K562 (cell line): ENCODE measurements around the gene DLK1. TPM values are rescaled to one million over a fixed set of nuclear protein-coding genes. Genes with fewer than 3 reads are reported as not detected.
A peak's percentile ranks its signal among the peaks of the same experiment; 100 is the strongest.

Source experiments
- BHLHE40 ChIP-seq: IDR thresholded peaks from 2 replicates; pipeline ENCODE4 v1.6.1; 2011; ENCODE audit warnings: low read length, improper control_type of control experiment
- CBFA2T3 ChIP-seq: fragments of 450-650 bp; IDR thresholded peaks from 2 replicates; pipeline ENCODE4 v1.6.1; 2017
- MBD1 ChIP-seq: fragments of 250-450 bp; sonication (Bioruptor Pico); IDR thresholded peaks from 2 replicates; pipeline ENCODE4 v1.8.0; 2022; ENCODE audit warnings: inconsistent platforms
- MGA ChIP-seq: fragments of 450-650 bp; IDR thresholded peaks from 2 replicates; pipeline ENCODE4 v1.6.1; 2016; ENCODE audit warnings: mild to moderate bottlenecking, moderate library complexity
- NFATC3 ChIP-seq: fragments of 450-650 bp; IDR thresholded peaks from 2 replicates; pipeline ENCODE4 v1.6.1; 2017; ENCODE audit warnings: mild to moderate bottlenecking
- NRF1 ChIP-seq, 2 experiments: fragments of 450-650 bp; IDR thresholded peaks in 1 of 2; conservative IDR thresholded peaks in 1 of 2; 2 replicates each; pipeline ENCODE4 v1.6.1; 2014; ENCODE audit warnings: mild to moderate bottlenecking in 2 of 2
- POLR2G ChIP-seq: fragments of 200-400 bp; formaldehyde crosslinking; IDR thresholded peaks from 2 replicates; pipeline ENCODE4 v1.6.1; 2017; ENCODE audit warnings: low read depth, mild to moderate bottlenecking, antibody characterized with exemption, low read length, moderate library complexity
- SP1 ChIP-seq: sonication (generic); formaldehyde crosslinking; IDR thresholded peaks from 2 replicates; pipeline ENCODE4 v1.8.1; 2022; ENCODE audit warnings: mild to moderate bottlenecking, missing genetic modification reagents
- TFAP4 ChIP-seq: sonication (generic); formaldehyde crosslinking; IDR thresholded peaks from 2 replicates; pipeline ENCODE4 v1.8.0; 2022; ENCODE audit warnings: missing genetic modification reagents, mild to moderate bottlenecking, moderate library complexity, borderline replicate concordance
- U2AF1 ChIP-seq: fragments of 200-400 bp; formaldehyde crosslinking; optimal IDR thresholded peaks from 2 replicates; pipeline ENCODE3; 2017; ENCODE audit warnings: mild to moderate bottlenecking, low read depth, low read length, moderate library complexity
- ZBTB2 ChIP-seq: fragments of 450-650 bp; IDR thresholded peaks from 2 replicates; pipeline ENCODE4 v1.6.1; 2016; ENCODE audit warnings: antibody characterized with exemption
- polyA plus RNA-seq, 8 experiments: library from polyadenylated mRNA; depleted of rRNA in 4 of 8; stranded (reverse) in 5 of 8; unstranded in 3 of 8; fragments of >200 nt; fragmentation: Nextera tagmentation in 2 of 8; fragmentation: Illumina TruSeq in 1 of 8; extraction: Ambion mirVana in 2 of 8; extraction: Trizol in 1 of 8; gene quantifications; 2 replicates each; pipeline versions ENCODE4 v1.2.1 to v1.2.3, GENCODE V29; 2011 to 2014; ENCODE audit warnings: inconsistent platforms in 1 of 8, missing spikeins in 1 of 8
- total RNA-seq, 7 experiments: library from RNA; depleted of rRNA in 6 of 7; stranded (reverse); fragments of >200 nt in 6 of 7; fragmentation: Illumina TruSeq in 2 of 7; extraction: Trizol in 2 of 7; gene quantifications; 2 replicates each; pipeline versions ENCODE4 v1.2.1 to v1.2.3, GENCODE V29; 2011 to 2021; ENCODE audit warnings: low replicate concordance in 1 of 7

DLK1 gene
- total and polyA plus RNA-seq, 9 of the 15 experiments (the other 6 are each of a cell fraction or from before 2014, with no cell fraction given): 4.4 to 97.2 (median 15.3) TPM

GRCh38 chr14:100677554-100678468 lies 48.9 kb upstream of the DLK1 start (continued):
- peak; percentile 24; the same call in 1 of the 2 replicates for TF ChIP-seq MGA
- peak; percentile 30 for TF ChIP-seq POLR2G
- TF ChIP-seq NRF1 (conservative IDR thresholded peaks at IDR 0.05 in 1 of 2, IDR thresholded peaks at IDR 0.05 in 1 of 2): peak in 1 of 2 experiments; percentile 49; a peak in 1 of 4 replicates
- no peak for TF ChIP-seq MBD1 (CRISPR knock-in tag)
- TF ChIP-seq BHLHE40: 0 out of 2 replicates have a peak, but pooled peaks have one; percentile 5
- TF ChIP-seq CBFA2T3: peak; percentile 89
- peak; percentile 89 for TF ChIP-seq TFAP4 (CRISPR knock-in tag)
- no peak for TF ChIP-seq ZBTB2
- no peak for TF ChIP-seq NFATC3
- no peak for TF ChIP-seq U2AF1
- no peak for TF ChIP-seq SP1
